ENCODE measurements around the gene MDC1. TPM values are rescaled to one million over a fixed set of nuclear protein-coding genes. Genes with fewer than 3 reads are reported as not detected.
"Not testable (repeated sequence)": the region's sequence is repeated elsewhere in the genome, so short reads cannot be mapped to it uniquely, and the experiment has no call there.

Gene MDC1
- total RNA-seq, 1 donor, result 6.4 TPM

DNA sequence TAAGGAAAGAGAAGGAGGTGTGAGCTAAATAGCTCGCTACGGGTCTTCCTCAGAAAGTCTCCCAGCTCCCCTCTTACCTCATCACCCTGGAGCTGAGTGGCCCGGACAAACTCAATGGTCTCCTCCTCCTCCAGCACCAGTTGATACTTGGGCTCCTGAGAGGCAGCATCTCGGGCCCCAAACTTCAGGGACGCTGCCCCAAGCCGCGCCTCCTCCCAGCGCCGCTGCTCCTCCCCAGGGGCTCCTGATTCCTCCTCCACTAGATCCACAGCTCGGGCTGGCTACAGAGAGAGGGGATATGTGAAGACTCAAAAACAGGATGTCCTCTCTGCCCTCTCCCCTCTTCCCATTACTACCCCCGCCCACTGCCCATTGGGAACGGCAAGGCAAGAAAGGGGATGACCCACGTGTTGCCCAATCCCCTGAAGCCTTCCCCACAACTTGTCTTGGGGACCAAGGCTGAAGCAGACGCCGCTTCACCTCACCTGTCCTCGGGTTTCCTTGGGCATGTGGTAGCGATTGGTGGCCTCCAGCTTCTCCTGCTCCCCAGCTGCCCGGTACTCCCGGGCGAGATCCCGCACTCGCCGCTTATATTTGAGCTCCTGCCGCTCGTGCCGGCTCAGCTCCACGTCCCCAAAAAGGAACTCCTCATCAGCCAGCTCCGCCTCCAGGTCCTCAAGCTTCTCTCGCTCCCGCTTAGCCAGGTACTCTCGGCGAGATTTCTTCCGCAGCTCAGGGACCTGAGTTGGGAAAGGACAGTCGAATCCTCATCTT, 51.9 kb downstream of the MDC1 start:
- H3K4me1 ChIP-seq (ENCODE audit: insufficient read depth, low read length), result no peaks in the 10 kb centered on the region
- H3K4me3 ChIP-seq (ENCODE audit: low read length), result no peak overlapping the region
- H3K27me3 ChIP-seq (ENCODE audit: insufficient read depth, low read length), result no peaks in the 10 kb centered on the region
- no peaks in the 10 kb centered on the region for H3K9me3 ChIP-seq (ENCODE audit: low read depth, low read length)

DNA sequence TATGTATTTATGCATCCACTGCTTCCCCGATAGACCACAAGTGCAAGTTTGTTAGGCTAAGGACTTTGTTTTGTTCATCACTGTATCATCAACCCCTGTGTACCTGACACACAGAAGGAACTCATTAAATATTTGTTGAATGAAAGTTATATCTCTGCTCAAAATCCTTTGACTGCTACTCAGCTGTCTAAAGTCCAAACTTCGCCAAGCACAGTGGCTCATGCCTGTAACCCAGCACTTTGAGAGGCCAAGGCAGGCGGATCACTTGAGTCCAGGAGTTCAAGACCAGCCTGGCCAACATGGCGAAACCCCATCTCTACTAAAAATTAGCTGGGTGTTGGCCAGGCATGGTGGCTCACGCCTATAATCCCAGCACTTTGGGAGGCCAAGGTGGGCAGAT, 59.2 kb downstream of the MDC1 start:
- not testable (repeated sequence) for H3K9me3 ChIP-seq (ENCODE audit: low read depth, low read length); H3K4me1 ChIP-seq (ENCODE audit: insufficient read depth, low read length); H3K4me3 ChIP-seq (ENCODE audit: low read length); H3K27me3 ChIP-seq (ENCODE audit: insufficient read depth, low read length)

DNA sequence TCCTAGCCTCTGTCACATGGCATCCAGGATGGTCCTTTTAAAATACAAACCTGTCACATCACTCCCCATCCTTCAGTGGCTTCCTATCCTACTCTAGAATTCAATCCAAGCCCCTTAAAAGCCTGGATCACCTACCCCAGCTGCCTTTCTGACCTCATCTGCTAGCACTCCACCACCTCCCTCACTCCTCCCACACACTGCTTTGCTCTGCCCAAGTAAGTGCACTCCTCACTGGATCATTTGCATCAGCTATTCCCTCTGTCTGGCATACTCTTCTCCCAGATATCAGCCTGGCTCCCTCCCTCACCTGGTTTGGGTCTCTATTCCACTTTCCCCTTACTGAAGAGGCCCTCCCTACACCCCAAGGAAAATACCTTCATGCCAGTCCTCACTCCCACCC, 59.6 kb downstream of the MDC1 start:
- Histone ChIP-seq H3K4me1 (ENCODE audit: insufficient read depth, low read length) (peaks cover 7% of the 10 kb centered on the region), H3K27me3 (ENCODE audit: insufficient read depth, low read length) (no peaks in the 10 kb centered on the region), H3K9me3 (ENCODE audit: low read depth, low read length) (no peaks in the 10 kb centered on the region), H3K4me3 (ENCODE audit: low read length) (no peak overlapping the region)

DNA sequence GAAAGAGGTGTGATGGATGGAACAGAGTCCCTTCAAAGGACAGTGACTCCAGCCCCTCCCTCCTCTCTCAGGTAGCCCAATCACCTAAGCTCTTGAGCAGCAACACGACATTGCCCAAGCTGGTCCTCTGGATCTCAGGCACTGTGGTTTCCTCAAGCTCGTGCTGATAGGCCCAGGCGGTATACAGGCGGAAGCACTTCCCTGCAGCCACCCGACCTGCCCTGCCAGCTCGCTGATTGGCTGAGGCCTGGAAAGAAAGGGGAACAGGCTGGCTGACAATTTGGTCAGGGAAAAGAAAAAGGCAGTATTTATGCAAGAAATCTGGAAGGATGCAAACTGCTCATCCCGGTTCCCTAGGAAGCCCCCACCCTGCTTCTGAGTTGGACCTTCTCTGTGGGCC, 60.6 kb downstream of the MDC1 start:
- no peaks in the 10 kb centered on the region for H3K9me3 ChIP-seq (ENCODE audit: low read depth, low read length)

DNA sequence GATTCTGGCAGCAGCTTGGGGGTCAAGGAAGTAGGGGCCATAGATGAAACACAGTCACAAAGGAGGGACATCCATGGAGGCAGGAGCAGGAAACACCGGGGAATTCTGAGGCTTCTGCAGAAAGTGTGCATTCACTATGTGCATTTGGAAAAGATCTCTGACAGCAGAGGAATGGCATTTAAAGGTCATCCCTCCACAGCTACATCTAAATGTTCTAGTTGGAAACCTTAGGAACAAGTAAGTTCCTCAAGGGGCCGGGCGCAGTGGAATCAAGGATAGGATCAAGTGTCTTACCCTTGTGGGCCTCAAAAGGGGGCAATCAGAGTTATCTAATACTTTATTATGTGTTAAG, 61.4 kb downstream of the MDC1 start:
- H3K27me3 ChIP-seq (ENCODE audit: insufficient read depth, low read length), result no peaks in the 10 kb centered on the region
- peaks cover 7% of the 10 kb centered on the region for H3K4me1 ChIP-seq (ENCODE audit: insufficient read depth, low read length)
- no peak overlapping the region for H3K4me3 ChIP-seq (ENCODE audit: low read length)
- H3K9me3 ChIP-seq (ENCODE audit: low read depth, low read length), result no peaks in the 10 kb centered on the region

More for the DNA sequence above, 60.6 kb downstream of the MDC1 start:
- no peak overlapping the region for H3K4me3 ChIP-seq (ENCODE audit: low read length)
- no peaks in the 10 kb centered on the region for H3K27me3 ChIP-seq (ENCODE audit: insufficient read depth, low read length)
- peaks cover 7% of the 10 kb centered on the region for H3K4me1 ChIP-seq (ENCODE audit: insufficient read depth, low read length)

DNA sequence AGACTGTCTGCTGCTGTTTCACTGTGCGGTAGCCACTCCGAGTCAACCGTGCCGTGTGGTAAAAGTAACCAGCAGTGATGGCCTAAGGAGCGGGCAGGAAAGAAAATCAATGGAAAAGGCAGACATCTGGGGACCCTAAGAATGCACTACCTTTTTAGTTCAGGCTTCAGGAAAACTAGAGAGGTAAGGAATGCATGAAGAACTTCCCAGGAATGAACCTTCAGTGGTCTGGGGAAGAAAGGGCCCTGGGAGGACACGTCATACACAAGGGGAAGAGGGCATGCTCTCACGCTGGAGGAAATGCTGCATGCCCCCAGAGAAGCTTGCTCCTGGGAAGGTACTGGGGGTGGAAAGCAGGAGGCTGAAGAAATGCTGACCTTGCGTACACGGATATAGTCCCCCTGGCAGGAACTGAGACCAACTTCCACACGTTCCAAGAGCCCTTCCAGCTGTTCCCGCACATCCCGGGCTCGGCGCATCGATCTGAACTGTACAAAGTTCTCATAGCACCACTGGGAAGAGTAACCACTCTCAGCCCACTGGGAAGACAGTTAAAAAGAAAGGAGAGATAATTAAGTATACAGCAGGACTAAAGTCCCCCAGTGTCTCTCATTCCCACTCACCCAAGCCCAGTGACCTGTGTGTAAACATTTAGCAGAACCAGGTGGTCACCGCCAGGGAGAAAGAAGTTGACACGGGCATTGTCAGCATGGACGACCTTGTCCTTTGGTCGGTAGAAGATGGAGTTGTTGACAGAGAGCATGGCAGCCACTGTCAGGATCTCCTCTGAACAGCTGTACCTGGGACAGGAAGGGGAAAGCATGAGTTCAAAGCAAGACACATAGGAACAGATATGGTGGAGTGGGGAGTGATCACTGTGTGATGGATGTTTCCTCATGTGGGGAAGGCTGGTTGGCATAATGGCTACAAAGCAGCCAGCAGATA, 62.0 kb downstream of the MDC1 start:
- Histone ChIP-seq H3K27me3 (ENCODE audit: insufficient read depth, low read length) (no peaks in the 10 kb centered on the region), H3K9me3 (ENCODE audit: low read depth, low read length) (no peaks in the 10 kb centered on the region), H3K4me3 (ENCODE audit: low read length) (no peak overlapping the region), H3K4me1 (ENCODE audit: insufficient read depth, low read length) (peaks cover 7% of the 10 kb centered on the region)

DNA sequence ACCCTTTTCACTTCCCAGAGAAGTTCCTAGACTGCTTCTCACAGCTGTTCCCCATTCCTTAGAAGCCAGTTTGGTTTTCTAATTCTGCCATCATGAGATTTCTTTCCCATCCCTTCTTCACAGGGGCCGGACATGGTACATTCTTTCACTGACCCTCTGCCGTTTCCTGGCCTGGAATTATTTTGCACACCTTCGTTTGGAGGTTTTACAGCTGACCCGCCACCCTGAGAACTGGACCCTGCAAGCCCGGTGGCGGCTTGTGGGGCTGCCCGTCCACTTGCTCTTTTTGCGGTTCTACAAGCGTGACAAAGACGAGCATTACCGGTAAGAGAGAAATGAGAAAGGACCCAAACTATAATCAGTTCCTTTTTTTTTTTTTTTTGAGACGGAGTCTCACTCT, 65.9 kb downstream of the MDC1 start:
- Histone ChIP-seq H3K27me3 (ENCODE audit: insufficient read depth, low read length) (no peaks in the 10 kb centered on the region), H3K4me3 (ENCODE audit: low read length) (no peak overlapping the region), H3K4me1 (ENCODE audit: insufficient read depth, low read length) (peaks cover 14% of the 10 kb centered on the region)

More for the DNA sequence above, 65.9 kb downstream of the MDC1 start:
- H3K9me3 ChIP-seq (ENCODE audit: low read depth, low read length), result no peaks in the 10 kb centered on the region

Other genes with a start within 250 kb of the MDC1 start
- gene HLA-E, start 227.8 kb downstream of the MDC1 start, total RNA-seq, result 1,812 TPM
- gene GNL1, start 160.8 kb downstream of the MDC1 start, total RNA-seq, result 40.8 TPM
- gene PRR3, start 160.0 kb downstream of the MDC1 start, total RNA-seq, result 6.8 TPM
- 30.5 TPM for gene ABCF1, start 145.8 kb downstream of the MDC1 start, total RNA-seq
- 166 TPM for gene PPP1R10, start 100.0 kb downstream of the MDC1 start, total RNA-seq
- gene MRPS18B, start 99.4 kb downstream of the MDC1 start, total RNA-seq, result 31.3 TPM
- 0.94 TPM for gene ATAT1, start 90.4 kb downstream of the MDC1 start, total RNA-seq
- 12.5 TPM for gene C6orf136, start 70.1 kb downstream of the MDC1 start, total RNA-seq
- gene DHX16, start 44.3 kb downstream of the MDC1 start, total RNA-seq, result 8.2 TPM
- gene PPP1R18, start 30.6 kb downstream of the MDC1 start, total RNA-seq, result 81.8 TPM
- 4.5 TPM for gene NRM, start 26.3 kb downstream of the MDC1 start, total RNA-seq
- 99.5 TPM for gene TUBB, start 3.1 kb upstream of the MDC1 start, total RNA-seq
- 68.1 TPM for gene FLOT1, start 25.4 kb upstream of the MDC1 start, total RNA-seq
- gene IER3, start 27.3 kb upstream of the MDC1 start, total RNA-seq, result 546 TPM
- gene DDR1, start 167.2 kb upstream of the MDC1 start, total RNA-seq, result 2.5 TPM
- 2.8 TPM for gene GTF2H4, start 190.9 kb upstream of the MDC1 start, total RNA-seq
- 10.0 TPM for gene VARS2, start 197.0 kb upstream of the MDC1 start, total RNA-seq
- gene SFTA2, start 214.9 kb upstream of the MDC1 start, total RNA-seq, result not detected
- not detected for gene MUCL3, start 223.7 kb upstream of the MDC1 start, total RNA-seq

Data from mononuclear cell (primary cell).